Melanocyte of skin (primary cell): ENCODE measurements around the gene CLEC4G. TPM values are rescaled to one million over a fixed set of nuclear protein-coding genes. Genes with fewer than 3 reads are reported as not detected.

Source experiments
- total RNA-seq, 2 donors: library from RNA; depleted of rRNA; stranded (reverse); fragments of >200 nt; gene quantifications; 2 replicates each; pipeline ENCODE4 v1.2.3, GENCODE V29; 2012

The CLEC4G gene, protein sequence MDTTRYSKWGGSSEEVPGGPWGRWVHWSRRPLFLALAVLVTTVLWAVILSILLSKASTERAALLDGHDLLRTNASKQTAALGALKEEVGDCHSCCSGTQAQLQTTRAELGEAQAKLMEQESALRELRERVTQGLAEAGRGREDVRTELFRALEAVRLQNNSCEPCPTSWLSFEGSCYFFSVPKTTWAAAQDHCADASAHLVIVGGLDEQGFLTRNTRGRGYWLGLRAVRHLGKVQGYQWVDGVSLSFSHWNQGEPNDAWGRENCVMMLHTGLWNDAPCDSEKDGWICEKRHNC
- not detected for total RNA-seq

DNA sequence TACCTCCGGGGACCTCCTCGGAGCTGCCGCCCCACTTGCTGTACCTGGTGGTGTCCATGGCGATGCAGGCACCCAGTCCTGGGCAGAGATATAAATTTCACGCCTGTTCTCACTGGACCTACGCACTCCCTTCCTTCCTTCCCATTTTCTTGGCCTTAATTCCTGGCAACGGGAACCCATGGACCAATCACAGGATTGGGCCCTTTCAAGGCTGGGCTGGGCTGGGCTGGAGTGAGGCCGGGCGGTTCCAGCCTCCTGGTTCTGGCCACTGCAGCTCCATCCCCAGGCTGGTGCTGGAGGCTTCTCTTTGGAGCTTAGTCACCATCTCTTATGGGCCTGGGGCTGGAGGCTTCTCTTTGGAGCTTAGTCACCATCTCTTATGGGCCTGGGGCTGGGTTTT, at the start of gene CLEC4G:
CLEC4G (minus strand) TSS at position 66 of the 400 bp plus-strand sequence; CDS start at position 58, 8 bp downstream.

DNA sequence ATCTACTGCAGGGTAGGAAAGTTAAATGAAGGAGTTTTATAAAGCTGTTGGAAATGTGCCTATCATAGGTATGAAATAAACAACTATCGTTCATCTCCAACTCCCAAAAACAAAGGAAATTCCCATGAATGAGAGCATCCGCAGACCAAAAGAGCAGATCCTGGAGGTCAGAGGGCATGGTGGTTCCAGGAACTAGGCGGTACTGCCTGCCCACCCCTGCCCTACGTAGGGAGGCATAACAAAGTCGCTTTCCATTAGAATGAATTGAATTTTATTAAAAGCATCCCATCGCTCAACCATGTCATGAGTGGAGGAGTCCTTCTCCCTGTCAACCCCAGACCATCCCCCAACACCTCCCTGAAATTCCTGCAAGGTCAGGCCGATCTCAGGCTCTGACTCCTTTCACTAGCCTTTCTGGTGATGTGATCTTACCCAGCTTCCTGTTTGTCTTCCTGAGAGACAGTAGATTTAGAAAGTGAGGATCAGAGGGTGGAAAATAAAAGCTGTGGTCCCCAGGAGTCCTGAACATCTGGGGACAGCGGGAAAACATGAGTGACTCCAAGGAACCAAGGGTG, 30.9 kb upstream of the CLEC4G start, which contains the start of gene CLEC4M:
CLEC4M (plus strand) TSS at position 525 of the 575 bp plus-strand sequence; CDS start at position 549, 24 bp downstream.

DNA sequence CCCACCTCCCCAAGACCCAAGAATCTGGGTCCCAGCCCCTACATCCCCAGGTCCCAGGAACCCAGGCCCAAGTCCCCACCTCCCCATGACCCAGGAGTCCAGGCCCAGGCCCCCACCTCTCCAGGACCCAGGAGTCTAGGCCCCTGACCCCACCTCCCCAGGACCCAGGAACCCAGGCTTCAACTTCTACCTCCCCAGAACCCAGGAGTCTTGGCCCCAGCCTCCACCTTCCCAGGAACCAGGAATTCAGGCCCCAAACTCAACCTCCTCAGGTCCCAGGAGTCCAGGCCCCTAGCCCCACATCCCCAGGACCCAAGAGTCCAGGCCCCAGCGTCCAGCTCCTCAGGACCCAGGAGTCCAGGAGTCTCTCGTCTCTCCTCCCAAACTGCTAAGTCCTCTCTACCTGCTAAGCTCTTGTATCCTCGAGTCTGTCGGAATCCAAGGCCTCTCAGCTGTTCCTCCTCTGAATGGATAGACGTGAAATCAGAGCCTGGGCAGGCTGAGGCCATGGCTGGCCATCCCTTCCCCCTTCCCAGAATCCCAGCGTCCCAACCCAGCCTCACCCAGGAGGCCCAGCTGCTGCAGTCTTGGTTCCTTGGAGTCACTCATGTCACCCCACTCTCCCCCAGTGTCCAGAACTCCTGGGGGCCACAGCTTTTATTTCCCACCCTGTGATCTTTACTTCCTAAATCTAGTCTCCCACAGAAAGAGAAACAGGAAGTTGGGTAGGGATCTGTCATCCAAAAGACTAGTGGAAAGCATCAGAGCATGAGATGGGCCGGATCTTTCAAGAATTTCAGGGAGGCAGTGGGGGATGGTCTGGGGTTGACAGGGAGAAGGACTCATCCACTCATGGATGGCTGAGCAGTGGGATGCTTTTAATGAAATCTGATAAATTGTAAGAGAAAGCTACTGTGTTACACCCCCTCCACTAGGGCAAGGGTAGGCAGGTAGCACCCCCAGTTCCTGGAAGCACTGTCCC, 15.3 kb upstream of the CLEC4G start, which contains the start of gene CD209:
CD209 (minus strand) TSS at position 632 of the 982 bp plus-strand sequence; CDS start at position 609, 23 bp downstream.

DNA sequence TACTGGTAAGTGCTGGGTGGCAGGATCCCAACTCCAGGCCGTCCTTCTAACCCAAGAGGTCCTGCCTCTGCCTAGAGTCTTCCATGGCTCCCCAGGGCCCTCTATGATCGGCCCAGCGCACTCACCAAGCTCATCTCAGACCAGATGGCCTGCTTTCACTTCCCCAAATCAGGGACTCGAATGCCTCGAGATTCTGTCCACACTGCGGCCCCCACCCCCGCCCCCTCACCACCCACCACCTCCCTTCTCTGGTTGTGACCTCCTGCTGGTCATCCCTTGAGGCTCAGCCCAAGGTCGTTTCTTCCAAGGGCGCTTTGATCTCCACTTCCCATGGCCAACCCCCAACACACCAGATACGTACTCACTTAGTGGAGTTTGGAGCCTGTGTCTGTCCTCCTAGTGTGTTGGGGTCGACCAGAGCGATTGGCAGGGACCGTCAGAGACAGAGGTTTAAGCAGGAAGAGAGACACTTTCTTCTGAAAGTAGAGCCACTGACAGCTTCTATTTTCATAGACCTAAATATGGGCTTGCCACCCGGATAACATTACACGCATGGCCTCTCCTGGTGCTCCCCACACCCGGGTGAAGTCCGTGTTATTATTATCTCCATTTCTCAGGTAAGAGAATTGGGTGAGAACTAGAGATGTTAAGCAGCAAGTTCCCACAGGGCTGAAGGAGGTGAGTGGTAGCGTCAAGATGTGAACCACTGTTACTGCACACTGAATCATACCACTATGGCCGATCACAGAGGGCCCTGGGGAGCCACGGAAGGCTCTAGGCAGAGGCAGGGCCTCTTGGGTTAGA, 30.1 kb downstream of the CLEC4G start, which contains the start of gene FCER2:
FCER2 (minus strand) TSS at position 478 of the 804 bp plus-strand sequence. CDS start 2,371 bp downstream, outside the sequence.

DNA sequence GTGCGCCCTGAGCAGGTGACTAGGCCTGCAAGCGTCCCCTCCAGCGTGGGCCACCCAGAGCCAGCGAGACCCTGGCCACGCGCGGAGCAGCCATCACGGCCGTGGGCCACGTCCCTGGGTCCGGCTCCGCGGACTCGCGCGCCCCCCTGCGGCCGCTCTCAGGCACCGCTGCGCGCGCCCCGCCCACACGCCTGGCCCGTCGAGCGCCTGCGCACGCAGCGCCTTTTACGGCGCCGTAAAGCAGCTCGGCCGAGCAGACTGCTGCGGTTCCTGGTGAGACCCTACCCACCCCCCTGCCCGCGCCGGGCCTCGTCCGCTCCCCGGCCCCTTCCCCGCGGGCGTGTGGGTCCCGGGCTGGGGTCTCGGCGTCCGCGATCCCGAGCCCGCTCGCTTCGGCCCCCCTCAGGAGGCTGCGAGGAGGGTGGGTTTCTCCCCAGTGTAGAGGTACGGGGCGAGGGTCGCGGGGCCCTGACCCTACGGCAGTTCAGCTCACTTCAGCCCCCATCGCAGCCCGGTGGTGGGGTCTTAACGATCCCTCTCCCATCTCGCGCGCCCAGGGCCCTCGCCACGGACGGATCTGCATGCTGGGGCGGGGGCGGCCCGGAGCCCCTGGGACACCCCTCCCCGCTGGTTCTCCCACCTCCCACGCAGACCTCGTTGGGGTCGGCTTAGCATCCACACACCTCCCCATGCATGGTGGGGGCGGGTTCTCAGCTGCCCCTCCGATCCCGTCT, 51.1 kb downstream of the CLEC4G start, which contains the start of gene TRAPPC5:
TRAPPC5 (plus strand) TSS at position 228 of the 734 bp plus-strand sequence. CDS start 1,421 bp downstream, outside the sequence.

Other genes with a start within 250 kb of the CLEC4G start
- 1 to 10 TPM; 2.7 to 4.5 TPM for gene PEX11G, start 243.1 kb downstream of the CLEC4G start, total RNA-seq
- 10 to 100 TPM; 15.7 to 22.0 TPM for gene ZNF358, start 216.0 kb downstream of the CLEC4G start, total RNA-seq
- gene MCOLN1, start 209.5 kb downstream of the CLEC4G start, total RNA-seq, result 10 to 100 TPM; 16.0 to 23.7 TPM
- 10 to 100 TPM; 82.6 to 88.2 TPM for gene PNPLA6, start 196.4 kb downstream of the CLEC4G start, total RNA-seq
- gene CAMSAP3, start 136.2 kb downstream of the CLEC4G start, total RNA-seq, result under 1 TPM in 1 of 2 donors, not detected in 1; under 0.01 TPM
- 10 to 100 TPM; 36.5 to 46.6 TPM for gene XAB2, start 102.6 kb downstream of the CLEC4G start, total RNA-seq
- 10 to 100 TPM in 1 of 2 donors, 1 to 10 TPM in 1; 9.3 to 11.7 TPM for gene PET100, start 102.3 kb downstream of the CLEC4G start, total RNA-seq
- gene PCP2, start 98.4 kb downstream of the CLEC4G start, total RNA-seq, result not detected
- gene STXBP2, start 95.0 kb downstream of the CLEC4G start, total RNA-seq, result 10 to 100 TPM in 1 of 2 donors, 1 to 10 TPM in 1; 9.6 to 37.3 TPM
- not detected for gene RETN, start 63.1 kb downstream of the CLEC4G start, total RNA-seq
- gene MCEMP1, start 55.0 kb downstream of the CLEC4G start, total RNA-seq, result not detected
- gene TRAPPC5, start 51.3 kb downstream of the CLEC4G start, total RNA-seq, result 10 to 100 TPM; 17.2 to 19.3 TPM
- not detected for gene FCER2, start 30.0 kb downstream of the CLEC4G start, total RNA-seq
- gene CD209, start 15.4 kb upstream of the CLEC4G start, total RNA-seq, result not detected
- gene CLEC4M, start 31.1 kb upstream of the CLEC4G start, total RNA-seq, result not detected
- gene EVI5L, start 98.1 kb upstream of the CLEC4G start, total RNA-seq, result 10 to 100 TPM; 11.3 to 18.9 TPM
- gene PRR36, start 142.3 kb upstream of the CLEC4G start, total RNA-seq, result not detected
- gene LRRC8E, start 156.4 kb upstream of the CLEC4G start, total RNA-seq, result 1 to 10 TPM; 2.1 to 6.0 TPM
- gene MAP2K7, start 171.8 kb upstream of the CLEC4G start, total RNA-seq, result 10 to 100 TPM in 1 of 2 donors, 1 to 10 TPM in 1; 8.6 to 11.0 TPM
- gene TGFBR3L, start 182.7 kb upstream of the CLEC4G start, total RNA-seq, result under 1 TPM in 1 of 2 donors, not detected in 1; 0.67 TPM
- 10 to 100 TPM; 19.3 to 25.3 TPM for gene SNAPC2, start 188.2 kb upstream of the CLEC4G start, total RNA-seq
- gene CTXN1, start 194.0 kb upstream of the CLEC4G start, total RNA-seq, result under 1 TPM; 0.33 to 0.34 TPM
- gene TIMM44, start 211.6 kb upstream of the CLEC4G start, total RNA-seq, result 10 to 100 TPM; 38.2 to 57.9 TPM